ENCODE data around the gene RPAIN.
"Not testable (repeated sequence)": the region's sequence is repeated elsewhere in the genome, so short reads cannot be mapped to it uniquely, and the experiment has no call there.

The RPAIN gene

DNA sequence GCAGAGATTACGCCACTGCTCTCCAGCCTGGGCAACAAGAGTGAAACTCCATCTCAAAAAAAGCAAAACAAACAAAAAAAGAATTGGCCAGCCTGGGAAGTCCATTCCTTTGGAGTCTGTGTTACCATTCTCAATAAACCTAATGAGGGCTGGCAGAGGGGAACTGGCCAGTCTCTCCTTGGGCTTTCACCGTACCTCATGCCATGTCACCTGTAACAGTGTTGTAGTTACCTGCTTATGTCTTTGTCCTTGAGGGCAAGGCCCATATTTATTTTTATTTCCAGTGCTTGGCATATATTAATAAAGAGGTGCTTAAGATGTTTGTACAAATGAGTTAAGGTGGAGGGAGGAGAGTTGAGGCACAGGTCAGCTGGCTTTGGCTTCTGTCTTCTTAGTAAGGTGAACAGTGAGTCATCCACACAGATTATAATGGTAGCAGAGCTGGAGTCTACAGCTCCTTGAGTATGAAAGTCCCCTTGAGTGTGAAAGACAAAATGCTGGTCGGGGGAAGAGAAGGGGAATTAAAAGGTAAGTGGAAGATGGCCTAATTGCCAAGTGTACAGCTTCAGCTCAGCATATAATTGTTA, 10.5 kb downstream of the RPAIN start:
- DNase-seq, result no peak

DNA sequence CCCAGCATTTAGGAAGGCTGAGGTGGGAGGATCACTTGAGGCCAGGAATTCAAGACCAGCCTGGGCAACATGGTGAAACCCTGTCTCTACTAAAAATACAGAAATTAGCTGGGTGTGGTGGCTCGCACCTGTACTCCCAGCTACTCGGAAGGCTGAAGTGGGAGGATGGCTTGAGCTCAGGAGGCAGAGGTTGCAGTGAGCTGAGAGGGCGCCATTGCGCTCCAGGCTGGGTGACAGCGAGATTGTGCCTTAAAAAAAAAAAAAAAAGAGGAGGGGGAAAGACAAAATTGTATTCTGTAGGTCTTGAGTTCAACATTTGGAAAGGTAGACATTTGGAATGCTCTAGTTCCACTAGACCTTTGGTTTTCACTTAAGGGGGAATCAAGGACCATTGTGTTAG, 11.3 kb downstream of the RPAIN start:
- not testable (repeated sequence) for DNase-seq

GRCh38 chr17:5431949-5432556, 12.1 kb downstream of the RPAIN start:
- no peak for DNase-seq

DNA sequence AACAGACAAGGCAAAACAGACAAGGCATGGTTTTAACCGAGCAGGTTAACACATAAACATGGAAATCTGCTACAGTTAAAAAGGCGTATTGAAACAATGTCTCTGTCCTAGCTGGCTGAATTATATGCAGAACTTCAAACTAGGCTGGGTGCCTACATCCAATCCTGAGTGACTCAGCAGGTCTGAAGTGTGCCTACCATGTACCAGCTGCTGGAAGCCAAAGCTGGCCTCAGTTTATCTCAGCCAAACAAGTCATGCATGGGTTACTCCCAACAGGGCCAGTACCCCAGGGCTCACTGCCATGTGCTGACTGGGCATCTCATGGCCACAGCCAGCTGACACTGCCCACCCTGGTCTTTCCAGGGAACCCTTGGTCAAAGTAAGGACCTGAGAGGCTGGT, 15.0 kb downstream of the RPAIN start:
- DNase-seq, result no peak

GRCh38 chr17:5435781-5436315, 15.9 kb downstream of the RPAIN start:
- not testable (repeated sequence) for DNase-seq

- no peak for DNase-seq
These were observed 17.8 kb downstream of the RPAIN start for GRCh38 chr17:5437721-5438317.

GRCh38 chr17:5438716-5439445, 18.9 kb downstream of the RPAIN start, which contains the start of gene C1QBP:
Gene C1QBP (minus strand): TSS chr17:5439155. CDS start chr17:5439073, 82 bp downstream.
- DNase-seq, result peak; percentile 91

GRCh38 chr17:5439446-5439764, 19.4 kb downstream of the RPAIN start:
- no peak for DNase-seq

GRCh38 chr17:5443728-5444127, 23.7 kb downstream of the RPAIN start:
- DNase-seq, result no peak

DNA sequence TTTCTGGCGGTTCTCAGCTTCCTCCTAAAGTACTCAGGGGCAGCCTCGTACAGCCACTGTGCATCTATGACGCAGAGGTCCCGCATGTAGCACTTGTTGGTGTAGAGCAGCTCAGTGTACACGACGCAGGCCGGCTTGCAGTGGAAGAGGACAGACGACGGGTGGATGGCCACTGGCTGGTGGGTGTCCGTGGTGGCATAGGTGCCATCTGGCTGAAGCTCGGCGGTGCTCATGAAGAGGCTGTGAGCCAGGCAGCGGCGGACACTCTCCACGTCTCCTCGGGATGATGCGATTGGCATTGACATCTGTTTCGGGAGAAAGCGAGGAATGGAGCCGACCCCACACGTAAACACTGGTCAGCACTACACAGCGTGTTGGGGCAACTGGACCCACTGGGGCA, 24.2 kb downstream of the RPAIN start:
- DNase-seq, result no peak

GRCh38 chr17:5446786-5447185, 26.8 kb downstream of the RPAIN start:
- no peak for DNase-seq

DNA sequence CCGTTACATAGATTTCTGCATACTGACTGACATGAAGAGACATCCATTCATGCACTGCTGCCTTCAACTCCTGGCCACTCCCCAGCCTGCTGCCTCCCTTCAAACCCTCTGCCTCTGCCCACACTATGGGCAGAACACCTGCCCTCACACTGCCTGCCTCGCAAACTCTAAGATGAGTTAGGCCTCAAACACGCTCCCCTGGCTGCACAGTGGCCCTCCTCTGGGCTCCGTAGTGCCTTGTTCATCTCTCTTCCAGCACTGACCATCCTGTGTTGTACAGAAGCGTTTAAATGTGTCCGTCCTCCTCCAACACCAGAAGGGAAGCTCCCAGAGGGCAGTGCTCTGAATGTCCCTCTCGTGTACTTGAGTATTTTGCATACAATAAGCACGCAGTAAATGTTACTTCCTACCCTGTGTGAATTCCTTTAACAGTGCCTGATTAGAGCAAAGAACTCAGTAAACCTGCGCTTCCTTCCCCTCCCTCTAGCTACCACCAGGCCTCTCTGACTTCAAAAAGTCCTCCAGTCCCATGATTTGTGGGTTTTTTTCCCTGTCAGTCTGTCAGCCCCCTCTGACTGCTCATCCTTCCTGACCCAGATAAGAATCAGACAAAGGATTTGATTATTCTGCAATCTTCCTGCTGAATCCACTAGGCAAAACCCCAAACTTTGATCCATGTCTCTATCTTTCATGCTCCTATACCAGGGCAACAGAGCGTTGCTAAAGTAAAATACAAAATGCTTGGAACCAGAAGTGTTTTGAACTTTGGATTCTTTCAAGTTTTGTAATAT, 44.9 kb downstream of the RPAIN start:
- DNase-seq, result no peak

GRCh38 chr17:5466295-5466694, 46.3 kb downstream of the RPAIN start:
- DNase-seq, result no peak

GRCh38 chr17:5467416-5467815, 47.4 kb downstream of the RPAIN start:
- DNase-seq, result no peak

DNA sequence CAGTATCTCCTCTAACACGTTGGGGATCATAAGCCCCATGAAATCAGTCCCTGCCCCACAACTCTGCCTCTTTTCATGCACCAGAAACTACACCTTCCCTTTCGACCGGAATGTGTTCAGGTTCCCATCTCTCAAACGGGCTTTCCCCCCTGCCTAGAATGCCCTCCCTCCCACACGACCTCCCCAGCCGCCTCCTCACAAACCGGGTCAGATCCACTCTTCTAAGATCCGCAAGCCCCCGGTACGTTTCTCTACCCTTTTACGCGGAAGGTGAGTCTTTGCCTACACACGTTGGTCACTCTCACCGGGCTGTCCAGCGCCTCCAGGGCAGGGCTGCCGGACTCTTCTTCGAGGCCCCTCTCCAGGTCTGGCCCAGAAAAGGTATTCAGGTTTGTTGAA, 48.1 kb downstream of the RPAIN start:
- DNase-seq, result no peak

GRCh38 chr17:5472511-5472910, 52.5 kb downstream of the RPAIN start:
- DNase-seq, result no peak

- DNase-seq, result no peak
These were observed 53.9 kb downstream of the RPAIN start for GRCh38 chr17:5473906-5474305.

DNA sequence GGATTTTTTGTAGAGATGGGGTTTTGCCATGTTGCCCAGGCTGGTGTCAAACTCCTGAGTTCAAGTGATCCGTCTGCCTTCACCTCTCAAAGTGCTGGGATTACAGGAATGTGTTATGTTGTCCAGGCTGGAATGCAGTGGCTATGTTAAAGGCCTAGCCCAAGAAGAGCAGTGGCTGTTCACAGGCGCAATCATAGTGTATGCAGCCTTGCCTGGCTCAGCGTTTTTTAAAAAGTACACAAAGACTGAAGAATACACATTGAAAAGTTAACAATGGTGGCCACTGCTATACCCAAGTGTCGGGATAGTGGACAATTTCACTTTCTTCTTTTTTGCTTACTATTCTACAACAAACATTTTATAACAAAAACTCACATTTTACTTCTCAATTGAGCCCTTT, 59.0 kb downstream of the RPAIN start:
- no peak for DNase-seq

DNA sequence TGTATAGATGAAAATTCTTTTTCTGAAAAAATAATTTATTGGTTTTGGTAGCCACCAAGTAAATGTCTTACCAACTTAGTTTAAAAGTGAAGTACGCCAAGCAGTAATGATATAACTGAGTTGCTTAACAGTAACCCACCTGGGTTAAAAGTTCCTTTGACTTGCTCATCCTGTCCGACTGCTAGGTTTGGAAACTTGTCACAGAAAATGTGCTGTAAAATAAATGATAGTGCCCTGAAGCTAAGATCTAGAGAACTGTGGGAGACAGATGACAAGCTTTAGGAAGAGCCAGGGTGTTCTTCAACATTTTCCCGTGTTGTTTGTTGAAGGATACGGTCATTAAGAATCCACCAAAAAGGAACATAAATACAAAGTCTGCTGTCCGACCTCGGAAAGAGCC, 61.0 kb downstream of the RPAIN start:
- DNase-seq, result no peak

- no peak for DNase-seq
These were observed 61.5 kb downstream of the RPAIN start for GRCh38 chr17:5481451-5481850.
